GM11168 (cell line): Measurements from ENCODE around the gene ZBTB33.

Source experiments
- in situ Hi-C: fragments of 300-500 bp; cut with MboI; formaldehyde crosslinking; loops from one replicate; pipeline ENCODE4 v1.12.0; 2022; ENCODE audit warnings: low sequenced_read_pairs; ENCODE audit not compliant: unreplicated experiment

ZBTB33 gene

GRCh38 chrX:120301960-120302359, 51.3 kb downstream of the ZBTB33 start:
- in situ Hi-C loops = no loop called here

- in situ Hi-C loops = no loop called here
Measured at GRCh38 chrX:120302434-120302833, 51.8 kb downstream of the ZBTB33 start.

- in situ Hi-C loops = no loop called here
Measured at GRCh38 chrX:120304256-120304655, 53.6 kb downstream of the ZBTB33 start.

- in situ Hi-C loops = no loop called here
Measured at GRCh38 chrX:120305531-120306141, 55.0 kb downstream of the ZBTB33 start.

- in situ Hi-C loops = no loop called here
Measured at GRCh38 chrX:120306630-120307029, 56.0 kb downstream of the ZBTB33 start.
